ENCODE results near the gene NUP210L.

GRCh38 chr1:154142358-154142757, 12.5 kb downstream of the NUP210L start:
- TF ChIP-seq, protein P1, sequence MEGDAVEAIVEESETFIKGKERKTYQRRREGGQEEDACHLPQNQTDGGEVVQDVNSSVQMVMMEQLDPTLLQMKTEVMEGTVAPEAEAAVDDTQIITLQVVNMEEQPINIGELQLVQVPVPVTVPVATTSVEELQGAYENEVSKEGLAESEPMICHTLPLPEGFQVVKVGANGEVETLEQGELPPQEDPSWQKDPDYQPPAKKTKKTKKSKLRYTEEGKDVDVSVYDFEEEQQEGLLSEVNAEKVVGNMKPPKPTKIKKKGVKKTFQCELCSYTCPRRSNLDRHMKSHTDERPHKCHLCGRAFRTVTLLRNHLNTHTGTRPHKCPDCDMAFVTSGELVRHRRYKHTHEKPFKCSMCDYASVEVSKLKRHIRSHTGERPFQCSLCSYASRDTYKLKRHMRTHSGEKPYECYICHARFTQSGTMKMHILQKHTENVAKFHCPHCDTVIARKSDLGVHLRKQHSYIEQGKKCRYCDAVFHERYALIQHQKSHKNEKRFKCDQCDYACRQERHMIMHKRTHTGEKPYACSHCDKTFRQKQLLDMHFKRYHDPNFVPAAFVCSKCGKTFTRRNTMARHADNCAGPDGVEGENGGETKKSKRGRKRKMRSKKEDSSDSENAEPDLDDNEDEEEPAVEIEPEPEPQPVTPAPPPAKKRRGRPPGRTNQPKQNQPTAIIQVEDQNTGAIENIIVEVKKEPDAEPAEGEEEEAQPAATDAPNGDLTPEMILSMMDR (conservative IDR thresholded peaks at IDR 0.05) = no peak
- no peak for TF ChIP-seq ZFX (IDR thresholded peaks at IDR 0.05)

Data from C4-2B (cell line).